GM21619 (cell line): ENCODE measurements around the gene LSM12.

Experiments
- ATAC-seq: cut with Tn5 transposase; IDR thresholded peaks from one replicate; pipeline ENCODE4 v1.9.1; 2021; ENCODE audit not compliant: unreplicated experiment

LSM12 gene

DNA sequence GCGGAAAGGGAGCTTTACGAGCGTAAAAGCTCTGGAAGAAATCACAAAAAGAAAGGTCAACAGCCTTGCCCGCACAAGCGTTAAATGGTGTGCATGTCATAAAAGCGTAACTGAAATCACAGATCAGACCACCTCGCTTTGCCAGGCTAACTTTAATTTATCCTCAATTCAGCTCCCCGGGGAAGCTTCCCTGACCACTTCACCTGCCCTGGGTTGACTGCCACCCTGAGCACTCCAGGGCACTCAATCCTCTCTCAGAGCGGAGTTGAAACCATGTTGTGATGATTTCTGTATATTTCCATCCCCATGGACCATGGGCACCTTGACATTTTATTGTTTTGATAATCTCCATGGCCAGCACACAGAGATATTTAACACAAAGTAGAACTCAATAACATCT, 78.2 kb downstream of the LSM12 start:
- ATAC-seq: no peak

DNA sequence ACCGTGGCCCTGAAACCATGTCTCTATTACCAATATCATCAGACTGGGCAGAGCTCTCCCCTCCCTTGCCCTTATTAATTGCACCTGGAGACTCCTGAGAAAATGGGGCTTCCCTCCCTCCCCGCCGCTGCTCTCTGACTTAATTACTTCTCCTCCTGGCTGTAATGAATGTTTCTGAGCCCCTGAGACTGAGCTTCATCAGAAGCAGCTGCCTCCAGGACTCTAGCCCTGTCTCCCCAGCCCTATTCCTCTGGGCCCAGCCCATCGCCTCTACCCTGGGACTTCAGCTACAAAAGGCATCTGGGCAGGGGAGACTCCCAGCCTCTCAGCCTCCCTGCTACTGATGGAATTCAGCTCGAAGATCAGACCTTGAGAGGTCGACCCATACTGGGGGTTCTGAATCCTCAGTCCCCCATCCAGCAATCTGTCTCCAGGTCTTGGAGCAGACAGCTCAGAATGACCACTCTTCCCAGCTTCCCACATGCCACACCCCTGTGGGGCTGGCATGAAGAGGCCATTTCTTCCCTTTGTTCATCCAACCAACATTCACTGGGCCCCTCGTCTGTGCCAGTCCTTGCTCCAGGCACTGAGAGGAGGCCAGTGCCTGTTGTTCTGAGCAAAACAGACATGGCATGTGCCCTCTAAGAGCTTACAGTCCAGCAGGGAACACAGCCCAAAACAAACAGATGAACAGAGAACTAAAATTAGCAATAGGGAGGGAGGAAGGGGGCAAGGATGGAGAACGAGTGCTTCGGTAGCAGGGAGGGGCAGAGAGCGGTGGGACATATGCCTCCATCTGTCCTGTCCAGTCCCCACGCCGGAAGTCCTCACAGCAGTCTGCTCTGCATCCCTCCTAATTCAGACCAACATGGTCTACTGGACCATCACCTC, 79.1 kb downstream of the LSM12 start:
- no peak for ATAC-seq

GRCh38 chr17:43986225-43986981, 80.1 kb downstream of the LSM12 start:
- ATAC-seq: no peak

- no peak for ATAC-seq
These were observed 82.0 kb downstream of the LSM12 start for GRCh38 chr17:43984521-43984920.
